Thyroid gland (tissue), 4 donors: Measurements from ENCODE around the gene DHRS2.

ENCODE experiments used
- POLR2A ChIP-seq, 2 donors: fragments of 450-650 bp; IDR thresholded peaks; one replicate each; pipeline ENCODE4 v1.6.1; 2017; ENCODE audit warnings: antibody characterized with exemption in 2 of 2, mild to moderate bottlenecking in 2 of 2, moderate library complexity in 1 of 2
- TF ChIP-seq, protein P1 (sequence below), 6 experiments: fragments of 200-600 bp in 3 of 6; fragments of 450-650 bp in 3 of 6; sonication (generic) in 3 of 6; IDR thresholded peaks; one replicate each; pipeline ENCODE4 v1.5.1; 2016 to 2019; ENCODE audit warnings: antibody characterized with exemption in 6 of 6, mild to moderate bottlenecking in 2 of 6, inconsistent platforms in 1 of 6, moderate library complexity in 1 of 6

DNA sequence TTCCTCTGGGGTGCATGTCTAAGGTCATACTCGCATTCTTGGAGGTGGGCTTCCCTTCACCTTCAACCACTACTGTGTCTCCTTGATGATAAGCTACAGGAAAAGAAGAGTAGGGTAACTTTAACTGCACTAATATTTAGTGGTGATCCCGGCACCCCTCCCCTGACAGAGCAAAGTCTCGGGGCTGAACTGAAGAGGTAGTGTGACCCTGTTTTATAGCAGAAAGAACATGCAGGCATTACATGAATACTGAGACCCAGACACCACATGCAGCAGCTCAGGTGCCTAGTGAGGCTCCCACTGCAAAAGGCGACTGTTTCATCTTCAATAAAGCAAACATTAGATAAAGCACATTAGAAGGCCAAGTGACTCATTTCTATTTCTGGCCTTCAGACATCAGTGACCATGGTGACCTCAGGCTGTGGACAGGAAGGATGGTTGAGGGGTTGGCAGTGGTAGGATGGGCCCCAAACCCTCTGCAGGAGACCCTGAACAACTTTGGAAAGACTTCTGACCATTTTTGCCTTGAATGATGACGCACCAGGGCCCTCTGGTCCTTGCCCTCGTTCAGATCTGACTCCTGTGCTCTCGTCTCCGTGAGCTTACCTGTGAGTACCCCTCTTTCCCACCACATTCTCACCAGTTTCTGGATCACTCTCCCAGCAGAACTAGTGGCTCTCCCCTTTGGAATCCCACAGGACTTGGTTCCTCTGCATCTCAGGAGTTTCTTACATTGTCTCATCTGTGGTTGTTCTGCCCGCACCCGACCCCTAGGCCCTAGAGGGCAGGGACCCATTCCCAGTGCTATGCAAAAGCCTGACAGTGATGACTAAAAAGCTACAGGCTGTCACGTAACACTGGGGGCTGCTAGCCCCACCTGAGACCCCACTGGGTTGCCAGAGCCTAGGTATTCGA is 33.7 kb upstream of the DHRS2 start:
- TF ChIP-seq, protein P1, sequence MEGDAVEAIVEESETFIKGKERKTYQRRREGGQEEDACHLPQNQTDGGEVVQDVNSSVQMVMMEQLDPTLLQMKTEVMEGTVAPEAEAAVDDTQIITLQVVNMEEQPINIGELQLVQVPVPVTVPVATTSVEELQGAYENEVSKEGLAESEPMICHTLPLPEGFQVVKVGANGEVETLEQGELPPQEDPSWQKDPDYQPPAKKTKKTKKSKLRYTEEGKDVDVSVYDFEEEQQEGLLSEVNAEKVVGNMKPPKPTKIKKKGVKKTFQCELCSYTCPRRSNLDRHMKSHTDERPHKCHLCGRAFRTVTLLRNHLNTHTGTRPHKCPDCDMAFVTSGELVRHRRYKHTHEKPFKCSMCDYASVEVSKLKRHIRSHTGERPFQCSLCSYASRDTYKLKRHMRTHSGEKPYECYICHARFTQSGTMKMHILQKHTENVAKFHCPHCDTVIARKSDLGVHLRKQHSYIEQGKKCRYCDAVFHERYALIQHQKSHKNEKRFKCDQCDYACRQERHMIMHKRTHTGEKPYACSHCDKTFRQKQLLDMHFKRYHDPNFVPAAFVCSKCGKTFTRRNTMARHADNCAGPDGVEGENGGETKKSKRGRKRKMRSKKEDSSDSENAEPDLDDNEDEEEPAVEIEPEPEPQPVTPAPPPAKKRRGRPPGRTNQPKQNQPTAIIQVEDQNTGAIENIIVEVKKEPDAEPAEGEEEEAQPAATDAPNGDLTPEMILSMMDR (IDR thresholded peaks at IDR 0.05) = no peak
- no peak for TF ChIP-seq POLR2A (IDR thresholded peaks at IDR 0.05)
